GM21529 (cell line): ENCODE results near the gene HGFAC.
"Not testable (repeated sequence)": the region's sequence is repeated elsewhere in the genome, so short reads cannot be mapped to it uniquely, and the experiment has no call there.

ENCODE experiments used
- ATAC-seq: cut with Tn5 transposase; IDR thresholded peaks from one replicate; pipeline ENCODE4 v1.9.1; 2021; ENCODE audit not compliant: unreplicated experiment

The HGFAC gene

GRCh38 chr4:3440011-3440410 lies 1.8 kb upstream of the HGFAC start:
- ATAC-seq: no peak

DNA sequence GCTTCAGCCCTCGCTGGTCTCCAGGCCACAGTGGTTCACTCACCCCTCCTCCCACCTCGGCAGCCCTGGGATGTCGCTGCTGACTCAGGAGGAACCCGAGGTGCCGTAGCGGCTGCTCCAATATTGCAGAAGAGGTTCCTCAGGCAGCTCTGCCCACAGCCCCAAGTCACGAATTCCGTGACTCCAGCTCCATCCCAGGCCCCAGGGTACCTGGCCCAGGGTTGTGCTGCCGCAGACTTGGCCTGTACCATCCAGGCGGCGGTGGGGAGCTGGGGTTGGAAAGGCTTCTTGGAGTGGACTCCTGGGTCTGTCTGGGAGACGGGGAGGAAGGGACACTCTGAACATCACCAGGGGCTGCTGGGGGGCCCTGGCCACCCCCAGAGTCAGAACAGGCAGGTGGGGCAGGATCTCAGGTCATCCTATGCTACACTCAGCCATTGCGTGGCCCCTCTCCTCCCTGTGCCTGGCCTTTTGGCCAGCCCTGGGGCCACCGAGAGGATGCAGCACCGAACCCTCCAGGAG lies 728 bp upstream of the HGFAC start:
- ATAC-seq: no peak

- no peak for ATAC-seq
Observed at GRCh38 chr4:3442460-3442958, 741 bp downstream of the HGFAC start.

- ATAC-seq: no peak
Observed at GRCh38 chr4:3442959-3443749, 1.4 kb downstream of the HGFAC start.

DNA sequence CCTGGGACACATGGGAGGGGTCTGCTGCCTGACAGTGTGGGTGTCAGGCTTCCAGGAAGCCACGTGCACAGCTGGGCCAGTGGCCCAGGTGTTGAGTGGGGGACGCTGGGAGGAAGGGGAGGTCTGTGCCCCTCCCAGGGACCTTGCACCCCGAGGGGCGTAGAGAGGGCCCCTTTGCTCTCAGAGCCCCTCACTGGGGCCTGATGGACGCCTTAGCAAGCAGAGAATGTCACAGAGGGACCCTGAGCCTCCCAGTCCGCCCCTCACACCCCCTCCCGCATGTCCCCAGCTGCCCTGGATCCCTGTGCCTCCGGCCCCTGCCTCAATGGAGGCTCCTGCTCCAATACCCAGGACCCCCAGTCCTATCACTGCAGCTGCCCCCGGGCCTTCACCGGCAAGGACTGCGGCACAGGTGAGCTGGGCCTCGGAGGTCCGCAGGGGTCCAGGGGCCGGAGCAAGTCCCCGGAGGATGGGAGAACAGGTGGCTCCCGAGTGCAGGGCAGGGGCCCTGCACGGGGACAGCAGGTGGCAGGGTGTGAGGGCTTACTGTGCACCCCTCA lies 2.1 kb downstream of the HGFAC start:
- ATAC-seq: no peak

GRCh38 chr4:3444351-3445110 lies 2.8 kb downstream of the HGFAC start:
- ATAC-seq: no peak

- no peak for ATAC-seq
Observed at GRCh38 chr4:3445111-3445820, 3.5 kb downstream of the HGFAC start.

DNA sequence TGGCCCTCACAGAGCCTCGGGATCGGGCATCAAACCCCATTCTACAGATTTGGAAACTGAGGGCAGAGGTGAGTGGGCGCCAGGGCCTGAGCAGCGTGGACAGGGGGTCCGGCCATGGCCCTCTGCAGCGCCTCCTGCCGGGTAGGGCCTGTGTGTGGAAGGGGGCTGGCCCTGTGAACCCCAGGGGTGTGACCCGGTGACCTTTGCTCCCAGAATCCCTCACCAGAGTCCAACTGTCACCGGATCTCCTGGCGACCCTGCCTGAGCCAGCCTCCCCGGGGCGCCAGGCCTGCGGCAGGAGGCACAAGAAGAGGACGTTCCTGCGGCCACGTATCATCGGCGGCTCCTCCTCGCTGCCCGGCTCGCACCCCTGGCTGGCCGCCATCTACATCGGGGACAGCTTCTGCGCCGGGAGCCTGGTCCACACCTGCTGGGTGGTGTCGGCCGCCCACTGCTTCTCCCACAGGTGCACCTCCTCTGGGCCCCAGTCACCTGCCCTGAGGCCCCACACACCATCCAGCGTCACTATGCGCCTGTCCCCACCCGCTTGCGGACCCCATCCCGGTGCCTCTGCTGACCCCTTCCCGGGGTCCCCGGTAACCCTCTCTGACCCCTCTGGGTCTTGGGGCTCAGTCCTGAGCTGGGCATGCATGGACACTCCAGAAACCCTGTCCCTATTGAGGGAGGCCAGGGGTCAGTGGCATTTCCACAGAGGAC lies 4.2 kb downstream of the HGFAC start:
- ATAC-seq: no peak

DNA sequence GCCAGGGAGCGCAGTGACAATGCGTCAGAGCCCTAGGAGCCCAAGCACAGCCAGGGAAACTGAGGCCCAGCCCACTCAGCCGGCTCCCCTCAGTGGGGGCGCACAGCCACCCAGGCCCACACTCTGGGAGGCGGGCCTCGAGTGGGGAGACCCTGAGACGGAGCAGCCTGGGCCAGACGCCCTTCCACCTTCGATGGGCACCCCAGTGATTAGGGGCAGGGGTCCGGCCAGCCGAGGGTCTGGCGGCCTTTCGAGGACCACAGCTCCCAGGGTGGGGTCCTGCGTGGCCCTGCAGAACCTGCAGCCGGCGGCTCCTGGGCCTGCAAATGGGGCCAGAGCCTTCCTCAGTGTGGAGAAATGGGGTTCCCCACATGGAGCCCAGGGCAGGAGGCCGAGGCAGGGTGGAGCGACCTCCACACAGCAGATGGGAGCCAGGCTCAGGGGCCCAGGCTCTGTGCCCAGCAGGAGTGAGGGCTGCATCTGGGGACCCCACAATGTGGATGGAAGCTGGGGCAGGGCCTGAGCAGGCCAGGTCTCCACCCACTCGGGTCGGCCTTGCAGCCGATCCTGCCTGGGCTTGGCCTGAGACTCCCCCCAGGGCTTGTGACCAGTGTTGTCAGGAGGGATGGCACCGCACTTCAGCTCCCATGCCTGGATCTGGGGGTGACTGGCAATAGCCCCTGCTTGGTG lies 5.0 kb downstream of the HGFAC start:
- no peak for ATAC-seq

GRCh38 chr4:3447431-3448395 lies 5.9 kb downstream of the HGFAC start:
- no peak for ATAC-seq

DNA sequence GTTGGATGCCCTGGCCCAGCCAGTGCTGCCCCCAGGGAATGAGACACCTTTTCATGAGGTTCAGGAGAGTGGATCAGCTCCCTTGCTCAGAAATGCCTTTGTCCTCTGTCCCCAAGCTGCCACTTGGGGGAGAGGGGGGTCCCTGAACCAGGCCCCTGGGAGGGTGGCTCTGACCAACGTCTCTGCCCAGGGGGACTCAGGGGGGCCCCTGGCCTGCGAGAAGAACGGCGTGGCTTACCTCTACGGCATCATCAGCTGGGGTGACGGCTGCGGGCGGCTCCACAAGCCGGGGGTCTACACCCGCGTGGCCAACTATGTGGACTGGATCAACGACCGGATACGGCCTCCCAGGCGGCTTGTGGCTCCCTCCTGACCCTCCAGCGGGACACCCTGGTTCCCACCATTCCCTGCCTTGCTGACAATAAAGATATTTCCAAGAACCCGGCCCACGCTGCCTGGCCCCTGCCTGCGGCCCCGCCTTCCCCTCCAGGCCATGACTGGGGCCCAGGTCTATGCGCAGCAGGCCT lies 7.3 kb downstream of the HGFAC start:
- ATAC-seq: no peak

DNA sequence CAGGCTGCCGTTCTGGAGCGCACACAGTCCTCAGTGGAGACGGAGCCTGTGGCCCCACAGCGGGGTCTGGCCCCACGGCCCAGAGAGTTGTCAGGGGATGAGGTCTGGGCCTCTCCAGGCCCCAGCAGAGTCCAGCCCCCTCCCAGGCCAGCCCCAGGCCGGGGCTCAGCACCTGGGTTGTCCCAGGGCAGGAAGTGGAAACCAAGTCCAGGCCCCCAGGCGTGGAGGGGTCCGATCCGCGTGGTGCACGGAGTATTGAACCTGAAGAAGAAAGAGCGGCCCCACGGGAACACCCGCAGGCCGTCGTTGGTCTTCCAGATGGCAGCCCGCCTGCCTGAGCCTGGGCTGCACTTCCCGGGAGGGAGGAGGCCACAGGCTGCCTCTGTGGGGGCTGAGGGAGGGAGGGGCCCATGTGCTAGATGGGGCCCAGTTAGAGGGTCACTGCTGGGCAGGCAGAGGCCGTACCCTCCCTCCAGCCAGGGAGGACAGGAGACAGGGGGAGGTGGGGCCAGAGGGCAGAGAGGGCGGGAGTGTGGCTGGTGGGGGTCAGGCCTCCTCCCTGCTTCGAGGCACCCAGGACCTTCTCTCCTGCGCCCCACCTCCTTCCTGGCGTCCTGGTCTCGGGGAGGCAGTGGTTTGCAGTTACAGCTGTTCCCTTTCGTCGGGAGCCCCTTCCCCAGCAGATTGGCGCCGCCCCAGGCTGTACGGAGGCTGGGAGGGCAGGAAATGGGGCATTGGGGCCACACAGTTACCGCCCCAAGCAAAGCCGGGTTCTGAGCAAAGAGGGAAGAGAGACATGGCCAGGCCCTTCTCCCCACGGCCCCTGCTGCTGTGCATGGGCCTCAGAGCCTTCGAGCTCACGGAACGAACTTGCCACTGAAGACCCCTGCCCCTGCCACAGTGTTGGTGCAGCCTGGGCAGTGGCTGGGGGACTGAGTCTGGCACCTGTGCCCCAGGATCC lies 8.1 kb downstream of the HGFAC start:
- no peak for ATAC-seq

DNA sequence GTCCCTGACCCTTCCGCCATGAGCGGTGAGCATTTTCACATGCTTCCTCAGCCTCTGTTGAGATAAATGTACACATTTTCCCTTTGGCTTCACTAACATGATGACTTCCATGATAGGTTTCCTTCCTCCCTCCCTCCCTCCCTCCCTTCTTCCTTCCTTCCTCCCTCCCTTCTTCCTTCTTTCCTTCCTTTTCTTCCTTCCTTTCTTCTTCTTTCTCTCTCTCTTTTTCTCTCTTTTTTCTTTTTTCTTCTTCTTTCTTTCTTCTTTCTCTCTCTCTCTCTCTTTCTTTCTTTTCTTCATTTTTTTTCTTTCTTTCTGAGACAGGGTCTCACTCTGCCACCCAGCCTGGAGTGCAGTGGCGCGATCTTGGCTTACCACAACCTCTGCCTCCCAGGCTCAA lies 8.9 kb downstream of the HGFAC start:
- no peak for ATAC-seq

DNA sequence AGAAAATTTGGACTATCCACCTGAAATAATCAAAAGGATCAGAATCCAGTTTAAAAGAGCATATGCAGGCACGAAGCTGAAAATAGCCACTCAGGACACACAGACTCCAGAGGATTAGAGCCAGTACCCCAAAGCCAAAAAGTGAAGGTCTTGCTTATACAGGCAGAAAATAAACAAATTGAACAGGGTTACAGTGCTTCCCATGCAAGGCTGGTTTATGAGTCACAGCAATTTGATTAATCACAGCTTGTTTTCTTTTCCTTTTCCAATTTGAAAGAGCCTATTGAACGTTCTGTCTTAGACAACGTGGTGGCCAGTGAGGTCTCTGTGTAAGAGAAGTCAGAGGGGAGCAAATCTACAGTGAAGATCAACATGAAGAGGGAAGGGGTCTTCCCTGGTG lies 10.2 kb downstream of the HGFAC start:
- no peak for ATAC-seq

DNA sequence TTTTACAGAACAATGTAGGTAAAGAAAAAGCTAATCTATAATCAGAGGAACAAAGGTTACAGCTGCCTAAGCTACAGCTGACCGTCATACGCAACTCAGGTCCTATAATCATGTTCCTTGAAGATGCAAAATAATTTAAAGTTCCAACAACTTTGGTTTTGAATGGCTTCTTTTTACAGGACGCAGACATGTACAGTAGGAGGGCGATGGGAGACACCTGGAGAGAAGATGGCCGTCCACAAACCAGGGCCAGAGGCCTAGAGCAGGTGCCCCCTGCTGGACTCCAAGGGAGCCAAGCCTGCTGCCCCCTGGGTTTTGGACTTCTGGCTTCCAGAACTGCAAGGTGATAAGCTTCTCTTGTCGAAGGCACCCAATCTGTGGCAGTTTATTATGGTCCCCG lies 10.6 kb downstream of the HGFAC start:
- no peak for ATAC-seq

- ATAC-seq: not testable (repeated sequence)
Observed at GRCh38 chr4:3455596-3455995, 13.8 kb downstream of the HGFAC start.

GRCh38 chr4:3458371-3458770 lies 16.6 kb downstream of the HGFAC start:
- no peak for ATAC-seq
